OCI-LY1 (cell line): Measurements from ENCODE around the gene USP10.

Source experiments
- CTCF ChIP-seq: fragments of 200-600 bp; sonication (generic), shearing (Covaris generic); IDR thresholded peaks from 2 replicates; pipeline ENCODE4 v1.5.1; 2017; ENCODE audit warnings: mild to moderate bottlenecking, antibody characterized with exemption, low read length, moderate library complexity, mixed read lengths
- EZH2 ChIP-seq: fragments of 200-600 bp; sonication (generic), shearing (Covaris generic); IDR thresholded peaks from 2 replicates; pipeline ENCODE4 v1.8.0; 2017; ENCODE audit warnings: borderline replicate concordance, mixed run types, mild to moderate bottlenecking, antibody characterized with exemption, low read length, moderate library complexity, mixed read lengths

DNA sequence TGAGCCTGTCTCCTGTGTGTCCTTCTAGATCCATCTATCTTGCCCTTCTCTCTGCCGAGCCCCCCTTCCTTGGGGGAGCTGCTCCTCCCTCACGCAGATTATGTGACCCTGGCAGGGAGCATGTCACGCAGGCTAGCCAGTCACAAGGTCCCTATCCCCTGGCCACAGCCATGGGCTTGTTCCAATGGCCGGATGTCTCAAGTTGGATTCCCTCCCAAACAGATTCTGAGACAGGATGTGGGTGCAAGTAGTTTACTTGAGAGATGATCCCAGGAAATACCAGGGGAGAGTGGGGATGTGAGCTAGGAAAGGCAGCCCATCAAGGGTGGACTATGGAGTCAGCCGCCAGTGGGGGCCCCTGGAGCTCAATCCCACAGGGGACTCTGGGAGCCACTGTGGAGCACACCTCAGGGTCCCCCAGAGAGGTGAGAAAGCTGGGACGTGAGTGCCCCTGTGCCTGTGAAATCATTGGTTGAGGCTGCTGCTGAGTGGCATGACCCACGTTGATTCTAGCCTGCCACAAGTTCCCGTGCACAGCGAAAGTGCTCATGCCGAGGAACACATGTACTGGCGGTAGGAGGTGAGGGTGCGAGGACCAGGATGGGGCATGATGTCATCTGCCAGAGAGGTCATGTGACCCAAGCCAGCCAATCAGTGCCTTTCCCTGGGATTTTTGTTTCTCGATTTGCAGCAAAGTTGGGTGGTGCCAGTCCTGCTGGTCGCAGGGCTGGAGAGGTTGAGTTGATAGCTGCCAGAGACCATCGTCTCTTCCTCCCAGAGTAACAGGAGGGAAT, 113.5 kb downstream of the USP10 start:
- TF ChIP-seq CTCF (no peak), EZH2 (no peak)
